Aorta (tissue), 5 donors: Measurements from ENCODE around the gene PLCXD3. TPM values are rescaled to one million over a fixed set of nuclear protein-coding genes. Genes with fewer than 3 reads are reported as not detected.

Experiments used
- ATAC-seq: fragments of 200-7000 bp; cut with Tn5 transposase; one replicate; pipeline ENCODE4 v1.9.1; 2022; ENCODE audit warnings: moderate library complexity; ENCODE audit not compliant: low FRiP score
- DNase-seq, 2 donors: peaks; one replicate each; pipeline ENCODE4 v3.0.0-alpha.2; 2020
- H3K27ac ChIP-seq, 2 donors: one replicate each; pipeline ENCODE4 v1.5.1; 2013; ENCODE audit warnings: low read length in 2 of 2, mild to moderate bottlenecking in 2 of 2, moderate library complexity in 2 of 2, control low read depth in 1 of 2, inconsistent platforms in 1 of 2, low read depth in 1 of 2
- H3K27me3 ChIP-seq, 2 donors: one replicate each; pipeline ENCODE4 v1.6.1; 2013; ENCODE audit warnings: control low read depth in 1 of 2, low read length in 1 of 2, mild to moderate bottlenecking in 1 of 2, moderate library complexity in 1 of 2; ENCODE audit not compliant: insufficient read depth in 2 of 2, control insufficient read depth in 1 of 2
- H3K36me3 ChIP-seq, 2 donors: one replicate each; pipeline ENCODE4 v1.6.1; 2013; ENCODE audit warnings: control low read depth in 1 of 2, low read length in 1 of 2, mild to moderate bottlenecking in 1 of 2; ENCODE audit not compliant: insufficient read depth in 2 of 2, control insufficient read depth in 1 of 2
- H3K4me1 ChIP-seq, 2 donors: one replicate each; pipeline ENCODE4 v1.6.1; 2013; ENCODE audit warnings: low read length in 2 of 2, control low read depth in 1 of 2, mild to moderate bottlenecking in 1 of 2, moderate library complexity in 1 of 2; ENCODE audit not compliant: insufficient read depth in 2 of 2, control insufficient read depth in 1 of 2
- H3K4me3 ChIP-seq, 2 donors: one replicate each; pipeline ENCODE4 v1.5.1; 2013; ENCODE audit warnings: low read length in 2 of 2, control low read depth in 1 of 2, mild to moderate bottlenecking in 1 of 2
- H3K9me3 ChIP-seq: one replicate; pipeline ENCODE4 v1.6.1; 2013; ENCODE audit warnings: mild to moderate bottlenecking, low read length; ENCODE audit not compliant: control insufficient read depth
- WGBS, 2 donors: extraction: QIAGEN DNeasy Blood & Tissue Kit; methylation state at CpG; one replicate each; pipeline ENCODE4 v1.1.7; 2013; 5-methylcytosine and 5-hydroxymethylcytosine counted together
- intact Hi-C, 2 donors: fragments of 100-400 bp; cut with DNase I; formaldehyde crosslinking; loops; one replicate each; pipeline versions ENCODE4 v1.14.2 to v1.15.0; 2022
- polyA plus RNA-seq, 2 donors: library from polyadenylated mRNA; stranded (reverse); fragments of 200-250 nt; gene quantifications; one replicate each; pipeline ENCODE4 v1.2.3, GENCODE V29; 2013
- total RNA-seq, 2 donors: library from RNA; stranded (reverse); fragmentation: NEBNext Ultra II Directional; extraction: Animal tissue kit (Norgen Biotek cat#: 25700); gene quantifications; one replicate each; pipeline ENCODE4 v1.2.1, GENCODE V29; 2021
- donor health status: healthy with polysubstance abuse.
- donor health status: Bipolar disorder and iron deficiency.
- donor health status: DM: no; HTN: no; CAD: no.
- donor health status: DM: no; HTN: no; CAD: no.
- donor health status: DM: yes; HTN: yes; CAD: no.

The PLCXD3 gene
- total and polyA plus RNA-seq, 4 donors = 0.67 to 14.5 (median 8.3) TPM

DNA sequence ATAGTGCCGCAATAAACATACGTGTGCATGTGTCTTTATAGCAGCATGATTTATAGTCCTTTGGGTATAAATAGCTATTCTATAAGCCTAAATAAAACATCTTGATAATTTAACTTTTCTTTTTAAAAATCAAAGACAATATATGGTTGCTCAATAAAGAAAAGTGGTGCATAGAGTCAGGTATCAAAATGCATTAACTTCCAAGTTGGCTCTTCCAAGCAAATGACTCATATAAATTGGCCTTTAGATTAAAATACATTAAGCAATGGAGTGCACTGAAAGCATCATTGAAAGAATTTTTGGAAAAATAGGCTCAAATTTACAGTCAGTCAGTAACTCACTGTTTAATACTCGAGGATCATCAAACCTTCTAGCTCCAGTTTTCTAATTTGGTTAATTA, 106.6 kb downstream of the PLCXD3 start:
- no peak overlapping the region for H3K4me3 ChIP-seq
- no peaks in the 10 kb centered on the region for H3K36me3 ChIP-seq
- no peaks in the 10 kb centered on the region for H3K27me3 ChIP-seq
- H3K9me3 ChIP-seq = no peaks in the 10 kb centered on the region
- H3K4me1 ChIP-seq = no peaks in the 10 kb centered on the region
- DNase-seq (no peak), ATAC-seq (no peak)
- intact Hi-C loops = no loop called here
- H3K27ac ChIP-seq = no peak overlapping the region
- 90 to 93% methylated on average over 3 of the region's 3 CpGs for WGBS, 2 donors

DNA sequence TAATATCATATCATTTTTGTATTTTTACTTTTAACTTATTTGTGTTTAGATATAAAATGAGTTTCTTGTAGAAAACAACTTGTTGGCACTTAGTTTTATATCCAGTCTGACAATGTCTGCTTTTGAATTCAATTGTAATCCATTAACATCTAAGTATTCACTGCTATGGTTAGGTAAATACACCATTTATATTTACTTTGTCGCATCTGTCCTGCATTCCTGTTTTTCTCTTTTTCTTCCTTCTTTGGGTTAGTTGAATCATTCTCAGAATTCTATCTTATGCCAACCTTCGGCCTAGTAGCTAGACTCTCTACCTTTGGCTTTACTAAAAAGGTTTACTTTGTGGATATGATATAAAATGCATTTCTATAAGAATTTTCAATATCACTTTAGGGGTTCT, 107.6 kb downstream of the PLCXD3 start:
- 92 to 96% methylated on average over 2 of the region's 2 CpGs for WGBS, 2 donors
- Histone ChIP-seq H3K9me3 (no peaks in the 10 kb centered on the region), H3K36me3 (no peaks in the 10 kb centered on the region), H3K4me1 (no peaks in the 10 kb centered on the region), H3K27ac (no peak overlapping the region), H3K27me3 (no peaks in the 10 kb centered on the region), H3K4me3 (no peak overlapping the region)
- ATAC-seq (no peak), DNase-seq (no peak)
- intact Hi-C loops = no loop called here

DNA sequence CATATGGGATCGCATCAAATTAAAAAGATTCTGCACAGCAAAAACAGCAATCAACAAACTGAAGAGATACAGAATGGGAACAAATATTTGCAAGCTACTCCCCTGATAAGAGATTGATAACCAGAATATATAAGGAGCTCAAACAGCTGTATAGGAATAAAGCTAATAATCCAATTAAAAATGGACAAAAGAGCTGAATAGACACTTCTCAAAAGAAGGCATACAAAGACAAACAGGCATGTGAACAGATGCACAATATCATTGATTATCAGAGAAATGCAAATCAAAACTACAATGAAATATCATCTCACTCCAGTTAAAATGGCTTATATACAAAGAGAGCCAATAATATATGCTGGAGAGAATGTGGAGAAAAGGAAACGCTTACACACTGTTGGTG, 110.6 kb downstream of the PLCXD3 start:
- Histone ChIP-seq H3K36me3 (no peaks in the 10 kb centered on the region), H3K4me1 (no peaks in the 10 kb centered on the region), H3K27me3 (no peaks in the 10 kb centered on the region), H3K9me3 (peaks cover 4% of the 10 kb centered on the region), H3K27ac (no peak overlapping the region), H3K4me3 (no peak overlapping the region)
- 90 to 96% methylated on average over 2 of the region's 2 CpGs for WGBS, 2 donors
- DNase-seq (no peak), ATAC-seq (no peak)
- intact Hi-C loops = no loop called here

DNA sequence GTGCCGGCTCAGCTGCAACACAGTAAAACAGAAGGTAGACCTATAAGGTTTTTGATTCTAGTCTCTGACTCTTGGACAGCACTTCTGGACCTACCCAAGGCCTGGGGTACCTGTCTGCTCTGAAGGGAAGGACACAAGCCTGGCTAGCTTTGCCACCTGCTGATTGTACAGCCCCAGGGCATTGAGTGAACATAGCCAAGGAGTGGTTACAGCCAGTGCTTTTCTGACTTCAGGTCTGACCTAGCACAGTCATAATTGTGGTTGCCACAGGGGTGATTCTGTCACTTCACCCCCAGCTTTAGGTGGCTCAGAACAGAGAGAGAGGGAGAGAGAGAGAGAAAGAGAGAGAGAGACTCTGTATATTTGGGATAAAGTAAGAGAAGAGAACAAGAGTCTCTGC, 118.4 kb downstream of the PLCXD3 start:
- Histone ChIP-seq H3K4me3 (no peak overlapping the region), H3K27ac (no peak overlapping the region), H3K9me3 (peaks cover 4% of the 10 kb centered on the region), H3K27me3 (no peaks in the 10 kb centered on the region), H3K36me3 (no peaks in the 10 kb centered on the region), H3K4me1 (no peaks in the 10 kb centered on the region)
- ATAC-seq = no peak
- 96 to 100% methylated on average over 1 of the region's 1 CpG for WGBS, 2 donors
- intact Hi-C loops = no loop called here
- no peak for DNase-seq

DNA sequence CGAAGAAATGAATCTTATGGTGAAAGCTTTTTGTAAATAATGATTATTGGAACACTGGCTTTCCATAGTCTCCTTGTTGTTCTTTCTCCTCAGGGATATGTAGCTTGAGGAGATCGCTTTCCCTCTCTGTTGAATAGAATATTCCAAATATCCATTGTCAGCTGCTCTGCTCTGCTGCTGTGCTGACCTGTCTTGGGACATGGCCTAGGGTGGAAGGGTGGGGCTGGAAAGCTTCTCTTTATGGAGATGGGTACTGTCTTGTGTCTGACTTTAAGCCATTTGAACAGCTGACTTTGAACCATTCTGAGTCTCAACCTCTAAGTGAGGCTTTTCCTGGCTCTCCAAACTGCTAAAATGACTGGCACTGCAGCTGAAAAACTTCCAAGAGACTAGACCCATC, 135.8 kb downstream of the PLCXD3 start:
- H3K9me3 ChIP-seq = no peaks in the 10 kb centered on the region
- no peak for ATAC-seq
- no peaks in the 10 kb centered on the region for H3K27me3 ChIP-seq
- WGBS, 2 donors = 93 to 95% methylated on average over 2 of the region's 2 CpGs
- no peaks in the 10 kb centered on the region for H3K4me1 ChIP-seq
- intact Hi-C loops = no loop called here
- no peak for DNase-seq
- no peak overlapping the region for H3K4me3 ChIP-seq
- H3K36me3 ChIP-seq = no peaks in the 10 kb centered on the region
- no peak overlapping the region for H3K27ac ChIP-seq

DNA sequence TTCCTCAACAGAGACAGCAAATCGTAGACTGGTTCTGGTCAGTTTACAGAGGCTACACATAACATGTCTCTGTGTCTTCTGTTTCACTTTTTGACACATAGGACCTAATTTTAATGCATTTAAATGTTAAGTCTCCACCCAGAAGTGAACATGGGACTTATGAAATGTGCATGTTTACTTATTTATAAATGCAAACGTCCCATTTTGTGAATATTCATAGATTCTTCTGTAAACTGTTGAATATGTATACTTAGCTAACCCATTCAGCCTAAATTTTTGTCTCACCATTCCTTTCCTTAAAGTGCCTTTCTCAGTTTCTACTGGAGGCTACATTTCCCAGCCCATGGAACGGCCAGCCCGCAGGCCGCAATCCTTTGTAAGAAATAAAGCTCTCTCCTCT, 137.2 kb downstream of the PLCXD3 start:
- ATAC-seq = no peak
- H3K4me3 ChIP-seq = no peak overlapping the region
- H3K27ac ChIP-seq = no peak overlapping the region
- H3K9me3 ChIP-seq = no peaks in the 10 kb centered on the region
- DNase-seq = no peak
- intact Hi-C loops = no loop called here
- no peaks in the 10 kb centered on the region for H3K36me3 ChIP-seq
- 90 to 91% methylated on average over 5 of the region's 5 CpGs for WGBS, 2 donors
- H3K4me1 ChIP-seq = no peaks in the 10 kb centered on the region
- no peaks in the 10 kb centered on the region for H3K27me3 ChIP-seq

DNA sequence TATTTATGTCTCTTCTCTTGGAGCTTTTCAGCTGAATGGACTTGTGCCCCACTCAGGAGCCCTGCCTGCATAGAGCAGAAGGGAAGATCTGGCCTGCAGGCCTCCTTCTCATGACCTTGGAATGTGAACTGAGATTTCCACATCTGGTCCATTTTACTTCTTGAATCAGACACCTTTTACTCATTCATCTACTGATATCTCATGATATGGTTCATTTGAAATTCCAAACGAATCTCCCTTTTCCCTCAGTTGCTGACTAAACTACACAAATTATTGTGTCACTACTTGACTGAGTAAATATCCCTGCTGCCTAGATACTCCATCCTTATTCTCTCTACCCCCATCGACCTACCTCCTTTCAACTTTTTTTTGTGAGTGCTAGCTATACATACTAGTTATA, 138.7 kb downstream of the PLCXD3 start:
- WGBS, 2 donors = 46 to 66% methylated on average over 2 of the region's 2 CpGs
- no peaks in the 10 kb centered on the region for H3K36me3 ChIP-seq
- no peak for DNase-seq
- H3K27ac ChIP-seq = no peak overlapping the region
- no peak overlapping the region for H3K4me3 ChIP-seq
- intact Hi-C loops = no loop called here
- no peak for ATAC-seq
- H3K9me3 ChIP-seq = no peaks in the 10 kb centered on the region
- H3K4me1 ChIP-seq = no peaks in the 10 kb centered on the region
- H3K27me3 ChIP-seq = no peaks in the 10 kb centered on the region

DNA sequence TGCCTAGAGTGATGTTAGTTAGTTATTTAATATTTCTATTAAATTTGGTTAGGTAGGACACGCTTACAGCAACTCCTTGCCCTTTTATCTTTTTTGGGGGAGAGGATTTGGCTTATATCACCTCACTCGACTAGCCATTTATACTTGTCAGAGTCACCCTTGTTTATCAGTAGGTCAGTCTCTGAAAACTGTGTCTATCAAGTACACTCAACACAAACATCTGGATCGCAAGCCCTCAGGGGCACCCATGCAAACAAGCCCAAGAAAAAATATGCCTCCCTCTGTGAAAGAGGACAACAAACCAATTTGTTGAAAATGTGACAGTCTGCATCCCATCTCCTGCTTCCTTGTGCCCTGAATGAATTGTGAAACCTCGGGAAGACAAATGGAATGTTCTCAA, 139.9 kb downstream of the PLCXD3 start:
- Histone ChIP-seq H3K4me3 (no peak overlapping the region), H3K36me3 (no peaks in the 10 kb centered on the region), H3K9me3 (no peaks in the 10 kb centered on the region), H3K4me1 (no peaks in the 10 kb centered on the region), H3K27me3 (no peaks in the 10 kb centered on the region), H3K27ac (no peak overlapping the region)
- 56 to 71% methylated on average over 4 of the region's 4 CpGs for WGBS, 2 donors
- no peak for DNase-seq
- intact Hi-C loops = no loop called here
- ATAC-seq = no peak

DNA sequence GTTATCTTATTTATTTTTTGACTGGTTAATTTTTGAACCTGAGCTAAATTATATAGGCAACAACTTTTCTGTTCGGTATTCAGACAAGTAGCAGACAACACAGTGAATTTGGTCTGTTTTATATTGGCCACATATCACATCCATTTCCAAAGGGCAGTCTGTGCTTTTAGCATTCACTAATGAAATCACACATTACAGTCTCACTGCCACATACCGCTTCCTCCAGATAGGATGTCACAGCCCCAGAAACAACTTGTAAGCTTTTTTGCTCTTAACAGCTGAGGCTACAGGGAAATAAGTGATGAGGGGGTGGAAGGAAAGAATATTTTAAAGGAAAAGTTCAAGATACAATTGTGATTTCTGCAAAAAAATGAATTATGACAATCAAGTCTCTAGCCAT, 140.6 kb downstream of the PLCXD3 start:
- H3K36me3 ChIP-seq = no peaks in the 10 kb centered on the region
- no peak for ATAC-seq
- no peaks in the 10 kb centered on the region for H3K9me3 ChIP-seq
- no peak overlapping the region for H3K4me3 ChIP-seq
- intact Hi-C loops = no loop called here
- H3K27ac ChIP-seq = no peak overlapping the region
- WGBS, 2 donors = 79 to 82% methylated on average over 2 of the region's 2 CpGs
- DNase-seq = no peak
- H3K27me3 ChIP-seq = no peaks in the 10 kb centered on the region
- no peaks in the 10 kb centered on the region for H3K4me1 ChIP-seq
